Neural progenitor cell (in vitro differentiated cells): ENCODE measurements around the gene RHOC. TPM values are rescaled to one million over a fixed set of nuclear protein-coding genes. Genes with fewer than 3 reads are reported as not detected.

Experiments
- DNase-seq: peaks from one replicate; pipeline ENCODE4 v3.0.0-alpha.2; 2016; ENCODE audit warnings: low spot score
- H2AFZ ChIP-seq: fragments of 200-600 bp; sonication (generic); replicated peaks from 2 replicates; pipeline ENCODE4 v1.6.1; 2016; ENCODE audit warnings: antibody characterized with exemption
- H3F3A ChIP-seq: fragments of 200-600 bp; sonication (generic); 2 replicates; pipeline ENCODE4 v1.6.1; 2016; ENCODE audit warnings: antibody characterized with exemption, low read depth
- H3K27ac ChIP-seq: fragments of 200-600 bp; sonication (generic); 2 replicates; pipeline ENCODE4 v1.5.1; 2016; ENCODE audit warnings: mild to moderate bottlenecking
- H3K27me3 ChIP-seq: fragments of 200-600 bp; sonication (generic); 2 replicates; pipeline ENCODE4 v1.6.1; 2016; ENCODE audit warnings: mild to moderate bottlenecking, moderate library complexity
- H3K36me3 ChIP-seq: fragments of 200-600 bp; sonication (generic); 2 replicates; pipeline ENCODE4 v1.5.1; 2016
- H3K4me1 ChIP-seq: fragments of 200-600 bp; sonication (generic); 2 replicates; pipeline ENCODE4 v1.6.1; 2016; ENCODE audit warnings: mixed run types
- H3K4me2 ChIP-seq: fragments of 200-600 bp; sonication (generic); 2 replicates; pipeline ENCODE4 v1.6.1; 2016
- H3K4me3 ChIP-seq: fragments of 200-600 bp; sonication (generic); 2 replicates; pipeline ENCODE4 v1.5.1; 2016
- H3K79me2 ChIP-seq: fragments of 200-600 bp; sonication (generic); 2 replicates; pipeline ENCODE4 v1.6.1; 2016; ENCODE audit warnings: low read depth
- H3K9ac ChIP-seq: fragments of 200-600 bp; sonication (generic); 2 replicates; pipeline ENCODE4 v1.6.1; 2016
- H3K9me3 ChIP-seq: fragments of 200-600 bp; sonication (generic); 2 replicates; pipeline ENCODE4 v1.5.1; 2016; ENCODE audit warnings: low read depth
- H4K20me1 ChIP-seq: fragments of 200-600 bp; sonication (generic); 2 replicates; pipeline ENCODE4 v1.6.1; 2016; ENCODE audit warnings: low read depth
- H3K27ac Mint-ChIP-seq: 3 replicates; pipeline ENCODE4 v1.8.0; 2021; ENCODE audit warnings: mixed read lengths
- H3K27me3 Mint-ChIP-seq: 2 replicates; pipeline ENCODE4 v1.8.0; 2022; ENCODE audit warnings: low read depth, mild to moderate bottlenecking, inconsistent platforms, moderate library complexity, mixed read lengths; ENCODE audit not compliant: insufficient read depth
- H3K36me3 Mint-ChIP-seq: 3 replicates; pipeline ENCODE4 v1.8.0; 2021; ENCODE audit warnings: mixed read lengths
- H3K4me1 Mint-ChIP-seq: 3 replicates; pipeline ENCODE4 v1.8.0; 2021; ENCODE audit warnings: mixed read lengths
- H3K4me3 Mint-ChIP-seq: 3 replicates; pipeline ENCODE4 v1.8.0; 2021; ENCODE audit warnings: mild to moderate bottlenecking, moderate library complexity, mixed read lengths
- H3K9me3 Mint-ChIP-seq: 3 replicates; pipeline ENCODE4 v1.8.0; 2020; ENCODE audit warnings: mixed read lengths
- EZH2 ChIP-seq: fragments of 200-600 bp; sonication (generic); IDR thresholded peaks from 2 replicates; pipeline ENCODE4 v1.6.1; 2017; ENCODE audit warnings: antibody characterized with exemption, mild to moderate bottlenecking, moderate library complexity
- EZH2phosphoT487 ChIP-seq: fragments of 200-600 bp; sonication (generic); IDR thresholded peaks from 2 replicates; pipeline ENCODE4 v1.6.1; 2017; ENCODE audit warnings: antibody characterized with exemption
- total RNA-seq: library from RNA; depleted of rRNA; stranded (reverse); fragments of >200 nt; gene quantifications from 2 replicates; pipeline ENCODE4 v1.2.3, GENCODE V29; 2015; ENCODE audit warnings: low replicate concordance
- TF ChIP-seq, protein P1 (sequence below): fragments of 200-600 bp; sonication (generic); IDR thresholded peaks from 2 replicates; pipeline ENCODE4 v1.5.1; 2017; ENCODE audit warnings: antibody characterized with exemption, mild to moderate bottlenecking

RHOC gene
- total RNA-seq, 1 donor from 2014 or later, result 41.8 TPM

DNA sequence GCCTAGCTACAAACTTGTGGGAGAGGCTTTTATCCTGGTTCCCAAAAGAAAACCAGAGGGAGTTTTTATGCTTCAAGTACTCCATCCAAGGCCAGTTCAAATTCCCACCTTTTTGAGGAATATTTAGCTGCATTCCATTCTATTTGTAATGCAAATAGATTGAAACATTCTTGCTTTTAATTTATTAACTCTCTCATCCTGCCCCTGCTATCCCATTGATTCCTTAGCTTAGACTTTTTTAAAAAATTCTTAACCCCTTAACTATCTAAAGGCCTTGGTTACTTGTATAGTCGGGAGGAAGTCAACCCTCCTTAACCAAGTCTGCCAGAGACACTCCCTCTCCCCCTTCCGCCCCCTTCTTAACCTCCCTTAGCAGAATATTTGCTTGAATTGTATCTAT, 34.9 kb downstream of the RHOC start:
- no peak overlapping the region for H3K27ac ChIP-seq
- Mint-ChIP-seq H3K27me3 (peaks cover 3% of the 10 kb centered on the region), H3K4me1 (peaks cover 26% of the 10 kb centered on the region), H3K27ac (no peak overlapping the region), H3K9me3 (no peaks in the 10 kb centered on the region), H3K4me3 (no peak overlapping the region), H3K36me3 (peaks cover 42% of the 10 kb centered on the region)
- H3K4me1 ChIP-seq, result peaks cover 18% of the 10 kb centered on the region
- no peaks in the 10 kb centered on the region for H3K27me3 ChIP-seq
- no peak overlapping the region for H2AFZ ChIP-seq
- TF ChIP-seq, protein P1, sequence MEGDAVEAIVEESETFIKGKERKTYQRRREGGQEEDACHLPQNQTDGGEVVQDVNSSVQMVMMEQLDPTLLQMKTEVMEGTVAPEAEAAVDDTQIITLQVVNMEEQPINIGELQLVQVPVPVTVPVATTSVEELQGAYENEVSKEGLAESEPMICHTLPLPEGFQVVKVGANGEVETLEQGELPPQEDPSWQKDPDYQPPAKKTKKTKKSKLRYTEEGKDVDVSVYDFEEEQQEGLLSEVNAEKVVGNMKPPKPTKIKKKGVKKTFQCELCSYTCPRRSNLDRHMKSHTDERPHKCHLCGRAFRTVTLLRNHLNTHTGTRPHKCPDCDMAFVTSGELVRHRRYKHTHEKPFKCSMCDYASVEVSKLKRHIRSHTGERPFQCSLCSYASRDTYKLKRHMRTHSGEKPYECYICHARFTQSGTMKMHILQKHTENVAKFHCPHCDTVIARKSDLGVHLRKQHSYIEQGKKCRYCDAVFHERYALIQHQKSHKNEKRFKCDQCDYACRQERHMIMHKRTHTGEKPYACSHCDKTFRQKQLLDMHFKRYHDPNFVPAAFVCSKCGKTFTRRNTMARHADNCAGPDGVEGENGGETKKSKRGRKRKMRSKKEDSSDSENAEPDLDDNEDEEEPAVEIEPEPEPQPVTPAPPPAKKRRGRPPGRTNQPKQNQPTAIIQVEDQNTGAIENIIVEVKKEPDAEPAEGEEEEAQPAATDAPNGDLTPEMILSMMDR, result no peak
- TF ChIP-seq EZH2, result no peak
- TF ChIP-seq EZH2phosphoT487, result no peak
- H3F3A ChIP-seq, result peaks cover 32% of the 10 kb centered on the region
- H3K36me3 ChIP-seq, result peaks cover 11% of the 10 kb centered on the region
- H3K9ac ChIP-seq, result no peak overlapping the region
- H3K4me2 ChIP-seq, result no peak overlapping the region
- H3K79me2 ChIP-seq, result peaks cover 18% of the 10 kb centered on the region
- no peak overlapping the region for H3K4me3 ChIP-seq
- no peaks in the 10 kb centered on the region for H3K9me3 ChIP-seq
- no peak for DNase-seq
- no peaks in the 10 kb centered on the region for H4K20me1 ChIP-seq

DNA sequence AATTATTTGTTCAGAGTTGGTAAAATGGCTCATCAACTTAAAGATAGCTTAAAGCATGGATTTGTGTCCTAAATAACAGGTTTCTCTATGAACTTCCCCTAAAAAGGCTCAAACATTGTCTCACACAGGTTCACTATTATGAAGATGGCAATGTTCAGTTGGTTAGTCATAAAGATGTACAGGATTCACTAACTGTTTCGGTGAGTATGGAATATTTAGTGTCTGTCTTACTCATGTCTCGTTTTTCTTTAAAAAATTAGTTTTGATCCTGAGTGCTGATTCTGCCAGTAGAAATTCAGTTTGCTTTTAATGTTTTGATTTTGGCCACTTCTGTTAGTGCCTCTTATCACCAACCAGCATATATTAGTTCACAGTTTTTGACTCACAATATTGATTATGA, 40.0 kb downstream of the RHOC start:
- Mint-ChIP-seq H3K9me3 (no peaks in the 10 kb centered on the region), H3K27ac (no peak overlapping the region), H3K4me1 (no peaks in the 10 kb centered on the region), H3K36me3 (peaks cover 43% of the 10 kb centered on the region), H3K4me3 (no peak overlapping the region), H3K27me3 (no peaks in the 10 kb centered on the region)
- H3K9me3 ChIP-seq, result no peaks in the 10 kb centered on the region
- H3K4me2 ChIP-seq, result no peak overlapping the region
- H4K20me1 ChIP-seq, result no peaks in the 10 kb centered on the region
- DNase-seq, result no peak
- no peak overlapping the region for H3K4me3 ChIP-seq
- no peak overlapping the region for H2AFZ ChIP-seq
- TF ChIP-seq, protein P1, result no peak
- TF ChIP-seq EZH2phosphoT487 (no peak), EZH2 (no peak)
- no peak overlapping the region for H3K27ac ChIP-seq
- H3K36me3 ChIP-seq, result peaks cover 16% of the 10 kb centered on the region
- no peak overlapping the region for H3K9ac ChIP-seq
- no peaks in the 10 kb centered on the region for H3K79me2 ChIP-seq
- peaks cover 8% of the 10 kb centered on the region for H3F3A ChIP-seq
- H3K4me1 ChIP-seq, result no peaks in the 10 kb centered on the region
- no peaks in the 10 kb centered on the region for H3K27me3 ChIP-seq

DNA sequence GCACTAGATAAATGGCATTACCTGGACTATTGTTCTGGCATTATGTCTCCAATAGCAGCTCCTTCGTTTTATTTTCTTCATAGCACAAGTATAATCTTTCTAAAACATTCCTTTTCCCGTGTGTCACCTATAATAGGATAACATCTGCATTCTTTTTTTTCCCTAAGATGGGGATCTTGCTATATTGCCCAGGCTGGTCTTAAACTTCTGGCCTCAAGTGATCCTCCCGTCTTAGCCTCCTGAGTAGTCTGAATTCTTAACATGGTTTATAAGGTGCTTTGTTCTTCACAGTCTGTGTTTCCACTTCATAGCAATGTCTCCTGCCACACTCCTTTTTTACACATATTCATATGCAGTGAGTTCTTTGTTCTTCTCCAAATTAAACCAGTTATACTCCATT, 41.1 kb downstream of the RHOC start:
- Histone ChIP-seq H3K9ac (no peak overlapping the region), H3K9me3 (no peaks in the 10 kb centered on the region), H3K4me3 (no peak overlapping the region), H2AFZ (no peak overlapping the region), H3K79me2 (no peaks in the 10 kb centered on the region), H3K27ac (no peak overlapping the region), H3K27me3 (no peaks in the 10 kb centered on the region), H3K36me3 (peaks cover 20% of the 10 kb centered on the region), H3F3A (peaks cover 3% of the 10 kb centered on the region), H3K4me2 (no peak overlapping the region), H3K4me1 (no peaks in the 10 kb centered on the region), H4K20me1 (no peaks in the 10 kb centered on the region)
- DNase-seq, result no peak
- Mint-ChIP-seq H3K27ac (no peak overlapping the region), H3K27me3 (no peaks in the 10 kb centered on the region), H3K4me1 (no peaks in the 10 kb centered on the region), H3K9me3 (no peaks in the 10 kb centered on the region), H3K36me3 (peaks cover 44% of the 10 kb centered on the region), H3K4me3 (no peak overlapping the region)
- no peak for TF ChIP-seq EZH2
- TF ChIP-seq, protein P1, result no peak
- TF ChIP-seq EZH2phosphoT487, result no peak
